Measurements from ENCODE around the gene IRX6. TPM values are rescaled to one million over a fixed set of nuclear protein-coding genes. Genes with fewer than 3 reads are reported as not detected.

The IRX6 gene
- total and polyA plus RNA-seq, 8 donors: 0.10 TPM; not detected in 7

DNA sequence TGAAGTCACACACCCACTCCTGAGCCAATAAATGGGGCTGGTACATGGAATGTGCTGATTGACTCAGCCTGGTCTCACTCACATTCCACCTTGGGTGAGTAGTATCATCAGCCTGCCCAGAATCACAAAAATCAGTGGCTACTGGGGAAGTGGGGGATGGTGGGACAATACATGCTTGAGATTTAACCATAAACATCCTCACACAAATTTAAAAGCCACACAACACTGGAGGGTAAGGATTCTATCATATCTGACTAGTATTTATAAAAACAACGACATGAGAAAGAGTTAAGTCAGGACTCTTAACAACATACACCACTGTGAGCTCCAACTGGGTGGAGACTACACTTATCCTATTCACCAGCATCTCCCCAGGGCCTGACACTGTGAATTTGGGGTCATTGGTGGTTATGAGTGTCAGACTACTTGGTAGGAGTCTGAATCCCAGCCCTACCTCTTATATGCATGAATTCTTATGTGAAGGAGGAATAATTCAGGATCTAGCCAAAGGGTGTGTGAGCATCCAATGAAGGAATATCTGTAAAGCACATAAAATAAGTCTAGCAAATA, 26.0 kb upstream of the IRX6 start:
- no peak for TF ChIP-seq POLR2A (IDR thresholded peaks at IDR 0.05)
- TF ChIP-seq, protein P1, sequence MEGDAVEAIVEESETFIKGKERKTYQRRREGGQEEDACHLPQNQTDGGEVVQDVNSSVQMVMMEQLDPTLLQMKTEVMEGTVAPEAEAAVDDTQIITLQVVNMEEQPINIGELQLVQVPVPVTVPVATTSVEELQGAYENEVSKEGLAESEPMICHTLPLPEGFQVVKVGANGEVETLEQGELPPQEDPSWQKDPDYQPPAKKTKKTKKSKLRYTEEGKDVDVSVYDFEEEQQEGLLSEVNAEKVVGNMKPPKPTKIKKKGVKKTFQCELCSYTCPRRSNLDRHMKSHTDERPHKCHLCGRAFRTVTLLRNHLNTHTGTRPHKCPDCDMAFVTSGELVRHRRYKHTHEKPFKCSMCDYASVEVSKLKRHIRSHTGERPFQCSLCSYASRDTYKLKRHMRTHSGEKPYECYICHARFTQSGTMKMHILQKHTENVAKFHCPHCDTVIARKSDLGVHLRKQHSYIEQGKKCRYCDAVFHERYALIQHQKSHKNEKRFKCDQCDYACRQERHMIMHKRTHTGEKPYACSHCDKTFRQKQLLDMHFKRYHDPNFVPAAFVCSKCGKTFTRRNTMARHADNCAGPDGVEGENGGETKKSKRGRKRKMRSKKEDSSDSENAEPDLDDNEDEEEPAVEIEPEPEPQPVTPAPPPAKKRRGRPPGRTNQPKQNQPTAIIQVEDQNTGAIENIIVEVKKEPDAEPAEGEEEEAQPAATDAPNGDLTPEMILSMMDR (IDR thresholded peaks at IDR 0.05): no peak
- no peak for TF ChIP-seq POLR2AphosphoS5 (IDR thresholded peaks at IDR 0.05)
- TF ChIP-seq EP300 (IDR thresholded peaks at IDR 0.05): no peak
- intact Hi-C loops (cut with DNase I; ENCODE audit: low total_unique reads): no loop called here
- WGBS, 5 donors: 0% methylated on average over 1 of the region's 1 CpG
- Histone ChIP-seq H3K4me3 (no peak overlapping the region), H3K27ac (no peak overlapping the region), H3K4me1 (no peaks in the 10 kb centered on the region), H3K36me3 (no peaks in the 10 kb centered on the region), H3K9me3 (no peaks in the 10 kb centered on the region), H3K27me3 (peaks cover 0 to 54% (median 10%) of the 10 kb centered on the region in 3 donors)
- no peak for DNase-seq

DNA sequence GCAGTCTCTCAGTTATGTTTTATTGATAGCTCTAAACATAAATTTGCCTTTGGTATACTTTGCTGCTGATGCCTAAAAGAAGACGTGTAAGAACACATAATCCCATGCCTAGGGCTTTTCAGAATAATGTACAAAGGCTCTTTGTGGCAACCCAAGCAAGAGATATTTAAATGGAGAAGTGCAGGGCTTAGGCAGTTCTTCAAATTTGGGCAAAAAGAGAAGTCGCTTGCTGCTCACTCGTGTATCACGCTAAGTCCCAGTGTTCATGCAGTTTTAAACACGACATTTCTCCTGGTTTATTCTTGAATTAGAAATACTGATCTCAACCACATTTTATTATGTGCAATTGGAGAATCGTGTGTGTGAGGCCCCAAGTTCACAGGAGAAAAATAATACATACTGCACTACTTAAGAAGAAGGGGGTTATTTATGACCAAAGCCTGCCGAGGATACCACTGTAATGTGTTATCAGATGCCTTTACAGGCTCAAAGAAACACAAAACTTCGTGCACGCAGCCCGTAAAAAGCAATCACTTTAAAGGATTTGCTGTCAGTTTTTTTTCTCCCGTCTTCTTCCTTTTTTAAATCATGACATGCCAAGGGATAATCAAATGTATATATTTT, 22.5 kb upstream of the IRX6 start:
- Histone ChIP-seq H3K9me3 (no peaks in the 10 kb centered on the region), H3K27me3 (peaks cover 0 to 63% (median 10%) of the 10 kb centered on the region in 3 donors), H3K27ac (no peak overlapping the region), H3K4me1 (no peaks in the 10 kb centered on the region), H3K4me3 (no peak overlapping the region), H3K36me3 (no peaks in the 10 kb centered on the region)
- DNase-seq: no peak
- 46 to 64% (median 52%) methylated on average over 11 of the region's 11 CpGs for WGBS, 5 donors
- TF ChIP-seq EP300 (IDR thresholded peaks at IDR 0.05) (no peak), POLR2A (IDR thresholded peaks at IDR 0.05) (no peak), POLR2AphosphoS5 (IDR thresholded peaks at IDR 0.05) (no peak)
- TF ChIP-seq, protein P1 (IDR thresholded peaks at IDR 0.05): no peak
- intact Hi-C loops (cut with DNase I; ENCODE audit: low total_unique reads): no loop called here

DNA sequence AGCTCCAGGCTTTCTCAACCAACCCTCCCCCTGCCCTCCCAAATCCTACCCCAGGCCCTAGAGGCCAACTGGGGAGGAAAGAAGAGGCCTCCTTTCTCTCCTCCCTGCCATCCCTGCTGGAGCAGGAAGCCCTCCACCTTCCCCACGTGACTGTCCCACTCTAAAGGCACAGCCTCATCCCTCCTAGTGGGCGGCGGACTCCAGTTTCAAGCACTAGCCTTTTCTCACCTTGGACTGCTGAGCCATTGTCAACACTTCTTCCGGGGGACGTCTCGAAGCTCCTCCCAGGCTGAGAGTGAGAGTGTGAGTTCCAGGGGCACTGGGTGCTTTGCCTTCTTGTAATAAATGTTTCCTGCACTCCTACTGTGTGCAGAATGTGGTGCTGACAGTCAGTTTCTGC, 21.4 kb upstream of the IRX6 start:
- intact Hi-C loops (cut with DNase I; ENCODE audit: low total_unique reads): no loop called here
- Histone ChIP-seq H3K9me3 (no peaks in the 10 kb centered on the region), H3K4me1 (no peaks in the 10 kb centered on the region), H3K36me3 (no peaks in the 10 kb centered on the region), H3K27ac (no peak overlapping the region), H3K4me3 (no peak overlapping the region), H3K27me3 (peaks cover 0 to 58% (median 10%) of the 10 kb centered on the region in 3 donors)
- no peak for DNase-seq
- WGBS, 5 donors: 28 to 43% (median 32%) methylated on average over 6 of the region's 6 CpGs
- TF ChIP-seq POLR2AphosphoS5 (IDR thresholded peaks at IDR 0.05) (no peak), POLR2A (IDR thresholded peaks at IDR 0.05) (no peak)

DNA sequence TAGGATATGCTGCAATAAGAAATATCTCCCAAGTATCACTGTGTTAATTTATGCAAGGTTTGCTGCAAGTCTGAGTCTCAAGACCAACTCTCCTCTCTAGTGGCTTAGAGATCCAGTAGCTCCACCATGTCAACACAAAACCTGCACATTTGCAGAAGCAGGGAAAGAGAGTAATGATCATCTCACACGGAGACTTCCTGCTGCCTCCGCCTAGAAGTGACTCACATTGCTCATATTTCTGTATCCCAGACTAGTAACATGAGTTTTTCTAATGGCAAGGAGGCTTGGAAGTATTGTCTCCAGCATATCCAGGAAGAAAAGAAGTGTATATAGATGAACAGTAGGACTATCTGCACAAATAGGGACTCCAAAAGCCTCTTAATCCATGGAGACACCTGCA, 15.0 kb upstream of the IRX6 start:
- TF ChIP-seq, protein P1 (IDR thresholded peaks at IDR 0.05): no peak
- intact Hi-C loops (cut with DNase I; ENCODE audit: low total_unique reads): no loop called here
- WGBS, 5 donors: 79 to 85% (median 81%) methylated on average over 2 of the region's 2 CpGs
- no peak overlapping the region for H3K4me3 ChIP-seq
- no peaks in the 10 kb centered on the region for H3K36me3 ChIP-seq
- H3K4me1 ChIP-seq: no peaks in the 10 kb centered on the region
- H3K9me3 ChIP-seq: no peaks in the 10 kb centered on the region
- H3K27ac ChIP-seq: no peak overlapping the region
- no peak for DNase-seq
- peaks cover 0 to 15% (median 12%) of the 10 kb centered on the region in 3 donors for H3K27me3 ChIP-seq

DNA sequence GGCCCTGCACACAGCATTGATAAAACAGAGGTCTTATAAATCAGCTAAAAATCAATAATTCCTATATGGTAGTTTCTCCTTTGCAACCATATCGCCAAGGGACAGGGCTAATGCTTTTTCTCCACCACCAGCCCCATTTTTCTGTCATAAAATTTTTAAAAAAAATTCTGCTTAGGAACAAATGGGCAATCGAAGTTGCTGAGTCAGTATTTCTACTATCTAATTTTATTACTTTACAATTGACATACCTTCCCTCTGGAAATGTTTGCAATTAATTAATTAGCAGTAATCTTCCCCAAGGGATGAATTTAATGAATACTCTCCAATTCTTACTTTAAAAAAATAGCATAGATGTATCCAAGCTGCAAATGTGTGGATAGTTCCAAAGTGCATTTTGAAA, 1.7 kb upstream of the IRX6 start:
- H3K9me3 ChIP-seq: no peaks in the 10 kb centered on the region
- H3K27me3 ChIP-seq: peaks cover 21 to 81% (median 51%) of the 10 kb centered on the region in 3 donors
- no peak overlapping the region for H3K27ac ChIP-seq
- no peak overlapping the region for H3K4me3 ChIP-seq
- intact Hi-C loops (cut with DNase I; ENCODE audit: low total_unique reads): no loop called here
- WGBS, 5 donors: 58 to 76% (median 61%) methylated on average over 2 of the region's 2 CpGs
- DNase-seq: no peak
- TF ChIP-seq, protein P1 (IDR thresholded peaks at IDR 0.05): no peak
- TF ChIP-seq POLR2A (IDR thresholded peaks at IDR 0.05) (no peak), EP300 (IDR thresholded peaks at IDR 0.05) (no peak), POLR2AphosphoS5 (IDR thresholded peaks at IDR 0.05) (no peak)
- H3K36me3 ChIP-seq: no peaks in the 10 kb centered on the region
- peaks cover 3 to 19% (median 18%) of the 10 kb centered on the region in 4 donors for H3K4me1 ChIP-seq

Data from stomach (tissue), 9 donors.